Stimulated activated CD8-positive, alpha-beta memory T cell treated with anti-CD3 and anti-CD28 coated beads, Interleukin-4, amount 100 ng/mL, for 1 hour (primary cell): ENCODE results near the gene B4GALT5.
A peak's percentile ranks its signal among the peaks of the same experiment; 100 is the strongest.
"Not testable (repeated sequence)": the region's sequence is repeated elsewhere in the genome, so short reads cannot be mapped to it uniquely, and the experiment has no call there.

ENCODE experiments used
- DNase-seq, 2 donors: peaks; one replicate each; pipeline ENCODE4 v3.0.0-alpha.2; 2020; ENCODE audit warnings: low read depth in 2 of 2, low spot score in 1 of 2

Gene B4GALT5

DNA sequence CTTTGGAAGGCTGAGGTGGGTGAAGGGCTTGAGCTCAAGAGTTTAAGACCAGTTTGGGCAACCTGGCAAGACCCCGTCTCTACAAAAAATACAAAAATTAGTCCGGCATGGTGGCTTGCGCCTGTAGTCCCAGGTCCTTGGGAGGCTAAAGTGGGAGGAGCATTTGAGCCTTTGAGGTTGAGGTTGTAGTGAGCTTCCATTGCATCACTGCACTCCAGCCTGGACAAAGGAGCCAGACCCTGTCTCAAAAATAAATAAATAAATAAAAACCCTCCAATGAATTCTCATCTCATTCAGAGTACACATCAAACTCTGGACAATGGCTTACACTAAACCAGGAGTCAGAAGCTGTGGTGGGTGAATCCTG is 31.8 kb downstream of the B4GALT5 start:
- DNase-seq = no peak

DNA sequence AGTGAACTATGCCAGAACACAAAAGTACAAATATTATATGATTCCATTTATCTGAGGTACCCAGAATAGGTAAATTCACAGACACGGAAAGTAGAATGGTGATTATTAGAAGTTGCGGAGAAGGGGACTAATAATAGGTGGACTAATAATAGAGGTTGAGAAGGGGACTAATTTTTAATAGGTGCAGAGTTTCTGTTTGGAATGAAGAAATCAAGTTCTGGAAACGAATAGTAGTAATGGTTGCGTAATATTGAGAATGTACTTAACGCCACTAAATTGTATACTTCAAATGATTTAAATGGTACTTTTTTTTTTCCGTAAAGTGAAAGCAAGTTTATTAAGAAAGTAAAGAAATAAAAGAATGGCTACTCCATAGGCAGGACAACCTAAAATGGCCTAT is 33.2 kb downstream of the B4GALT5 start:
- no peak for DNase-seq

GRCh38 chr20:49679634-49680033 is 34.0 kb downstream of the B4GALT5 start:
- DNase-seq = no peak

- DNase-seq = no peak
Measured at GRCh38 chr20:49677777-49678758, 35.6 kb downstream of the B4GALT5 start.

GRCh38 chr20:49676581-49677291 is 36.9 kb downstream of the B4GALT5 start:
- DNase-seq = no peak

DNA sequence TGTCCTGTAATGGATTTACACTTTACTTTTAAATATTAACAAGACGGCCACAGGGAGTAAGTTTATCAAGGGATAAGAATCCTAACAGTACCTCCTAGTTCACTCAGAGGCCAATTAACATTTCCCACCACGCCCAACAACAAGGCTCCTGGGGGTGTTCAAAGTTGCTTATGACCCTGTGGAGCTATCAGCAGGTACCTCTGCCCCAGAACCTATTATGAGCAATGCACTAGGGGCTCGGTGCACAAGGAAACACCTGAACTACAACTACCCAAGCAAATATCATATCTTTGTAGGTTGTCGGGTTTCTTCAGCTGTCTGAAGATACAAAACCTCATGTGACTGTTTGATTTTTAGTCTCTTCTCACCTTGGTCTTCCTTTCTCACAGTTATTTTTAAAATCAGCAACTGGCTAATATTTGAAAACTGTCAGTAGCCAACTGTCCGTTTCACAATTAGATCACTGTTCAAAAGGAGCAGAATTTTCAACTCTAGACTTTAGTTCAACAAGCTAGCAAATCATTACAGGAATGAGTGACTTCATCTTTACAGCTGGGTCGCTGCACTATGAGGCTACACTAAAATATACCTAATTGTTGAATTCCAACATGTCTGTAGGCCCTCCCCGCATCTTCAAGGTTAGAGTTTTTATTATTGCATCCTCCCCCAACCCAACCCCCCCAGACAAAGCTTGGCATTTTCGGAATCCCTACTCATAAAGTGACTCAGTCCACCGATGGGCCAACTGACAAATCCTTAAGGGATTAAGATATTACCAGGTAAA is 38.1 kb downstream of the B4GALT5 start:
- DNase-seq = no peak

GRCh38 chr20:49674383-49675352 is 39.0 kb downstream of the B4GALT5 start:
- no peak for DNase-seq

- DNase-seq = no peak
Measured at GRCh38 chr20:49672096-49672664, 41.5 kb downstream of the B4GALT5 start.

DNA sequence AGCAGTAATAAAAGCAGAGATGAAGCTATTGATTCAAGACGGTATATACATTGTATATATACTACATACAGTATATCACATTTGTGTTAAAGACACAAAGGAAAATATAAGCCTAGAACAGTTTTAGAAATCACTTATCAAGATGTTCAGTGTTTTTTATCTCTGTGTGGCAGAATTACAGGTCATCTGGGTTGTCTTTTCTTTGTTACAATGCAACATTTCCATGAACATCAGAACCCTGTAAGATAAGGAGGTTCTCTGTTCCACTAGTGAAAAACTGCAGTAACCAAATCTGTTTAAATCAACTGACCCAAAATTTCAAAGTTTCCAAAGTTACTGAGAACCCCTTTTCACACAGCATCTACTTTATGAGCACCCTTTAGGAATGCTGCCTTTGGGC is 42.2 kb downstream of the B4GALT5 start:
- no peak for DNase-seq

- DNase-seq = no peak
Measured at GRCh38 chr20:49669601-49670189, 44.0 kb downstream of the B4GALT5 start.

DNA sequence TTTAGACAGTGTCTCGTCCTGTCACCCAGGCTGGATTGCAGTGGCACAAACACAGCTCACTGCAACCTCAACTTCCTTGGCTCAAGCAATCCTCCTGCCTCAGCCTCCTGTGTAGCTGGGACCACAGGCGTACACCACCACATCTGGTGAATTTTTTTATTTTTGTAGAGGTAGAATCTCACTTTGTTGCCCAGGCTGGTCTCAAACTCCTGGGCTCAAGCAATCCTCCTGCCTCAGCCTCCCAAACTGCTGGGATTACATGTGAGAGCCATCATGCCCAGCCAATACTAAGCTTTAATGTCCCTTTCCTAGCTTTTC is 44.8 kb downstream of the B4GALT5 start:
- DNase-seq = not testable (repeated sequence)

DNA sequence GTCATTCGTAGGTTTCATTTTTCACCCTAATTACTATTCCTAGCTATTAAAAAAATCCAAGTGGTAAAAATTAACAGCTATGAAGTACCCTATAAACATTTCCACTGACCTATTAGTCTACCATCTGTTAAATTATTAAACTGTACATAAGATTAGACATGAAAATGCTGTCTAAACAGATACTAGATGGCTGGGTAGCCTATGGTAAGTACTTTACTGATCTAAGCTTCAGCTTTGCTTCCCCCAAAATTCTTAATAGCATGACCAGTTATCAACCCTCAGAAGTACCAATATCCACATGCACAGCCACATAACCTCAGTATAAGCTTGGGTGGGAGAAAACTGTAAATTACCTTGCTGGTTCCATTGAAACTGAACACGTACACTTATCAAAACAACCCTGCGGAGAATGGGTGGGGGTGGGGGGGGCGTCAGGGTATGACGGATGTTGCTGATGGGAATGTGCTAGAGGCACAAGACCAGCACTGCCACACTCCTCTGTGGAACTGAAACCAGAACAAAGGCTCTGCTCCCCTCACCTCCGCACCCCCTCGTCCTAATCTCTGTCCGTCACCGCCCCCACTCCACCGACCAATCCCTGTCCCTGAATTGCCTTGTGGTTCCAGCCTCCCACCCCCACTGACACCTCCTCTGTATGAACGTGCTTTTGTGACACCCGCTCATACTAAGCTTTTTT is 45.3 kb downstream of the B4GALT5 start:
- DNase-seq = peak; percentile 35 to 49

- DNase-seq = no peak
Measured at GRCh38 chr20:49666911-49667310, 46.8 kb downstream of the B4GALT5 start.

DNA sequence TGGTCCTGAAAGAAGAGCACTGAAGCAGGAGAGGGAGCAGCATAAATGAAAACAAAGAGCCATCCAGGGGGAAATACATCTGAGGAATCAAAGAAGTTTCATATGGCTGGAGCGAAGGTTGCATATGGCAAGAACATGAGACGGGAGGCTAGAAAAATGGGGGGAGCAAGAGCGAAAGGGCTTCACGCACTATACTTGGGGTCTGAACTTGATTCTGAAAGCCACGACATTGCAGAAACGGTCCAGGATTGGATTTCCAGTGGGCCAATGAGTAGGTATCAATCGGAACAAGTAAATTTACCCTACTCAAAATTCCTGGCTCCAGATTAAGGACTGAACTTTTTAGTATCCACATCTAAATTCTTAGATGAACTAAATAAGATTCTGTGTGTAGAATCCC is 47.9 kb downstream of the B4GALT5 start:
- no peak for DNase-seq

- DNase-seq = no peak
Measured at GRCh38 chr20:49664612-49665313, 48.9 kb downstream of the B4GALT5 start.

DNA sequence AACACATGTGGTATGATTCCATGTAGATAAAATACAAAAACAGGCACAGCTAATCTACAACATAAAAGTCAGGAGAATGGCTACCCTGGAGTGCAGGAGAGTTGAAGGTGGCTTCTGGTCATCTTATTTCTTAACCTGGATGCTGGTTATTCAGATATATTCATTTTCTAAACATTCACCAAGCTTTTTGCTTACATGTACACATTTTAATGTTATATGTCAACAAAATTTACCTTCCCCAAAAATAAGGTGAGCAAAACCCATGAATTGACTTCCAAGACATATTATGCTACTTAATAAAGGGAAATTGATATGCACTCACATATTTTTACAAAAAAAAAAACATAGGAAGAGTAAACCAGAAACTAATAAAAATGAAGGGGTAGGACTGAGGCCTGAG is 50.6 kb downstream of the B4GALT5 start:
- DNase-seq = no peak

- no peak for DNase-seq
Measured at GRCh38 chr20:49661560-49662329, 51.9 kb downstream of the B4GALT5 start.

DNA sequence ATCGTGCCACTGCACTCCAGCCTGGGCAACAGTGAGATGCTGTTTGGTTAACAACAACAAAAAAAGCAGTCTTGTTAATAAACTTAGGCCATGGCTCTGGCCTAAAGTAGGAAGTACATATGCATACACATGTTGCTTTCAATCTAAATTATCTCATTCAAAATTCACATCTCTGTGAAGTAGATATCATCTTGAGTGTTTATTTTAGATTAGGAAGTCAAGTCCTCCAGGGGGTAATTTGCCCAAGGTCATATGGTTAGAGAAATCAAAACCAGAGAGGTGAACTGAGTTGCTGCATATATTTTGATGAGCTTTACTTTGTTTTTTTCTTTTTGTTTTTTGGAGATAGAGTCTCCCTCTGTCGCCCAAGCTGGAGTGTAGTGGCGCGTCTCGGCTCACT is 52.8 kb downstream of the B4GALT5 start:
- DNase-seq = no peak
